ENCODE measurements around the gene YOD1. TPM values are rescaled to one million over a fixed set of nuclear protein-coding genes. Genes with fewer than 3 reads are reported as not detected.

YOD1 gene
- total and polyA plus RNA-seq, 2 of the 13 experiments (the other 11 are each of a cell fraction or from before 2014, with no cell fraction given) = 3.4 to 9.1 TPM

DNA sequence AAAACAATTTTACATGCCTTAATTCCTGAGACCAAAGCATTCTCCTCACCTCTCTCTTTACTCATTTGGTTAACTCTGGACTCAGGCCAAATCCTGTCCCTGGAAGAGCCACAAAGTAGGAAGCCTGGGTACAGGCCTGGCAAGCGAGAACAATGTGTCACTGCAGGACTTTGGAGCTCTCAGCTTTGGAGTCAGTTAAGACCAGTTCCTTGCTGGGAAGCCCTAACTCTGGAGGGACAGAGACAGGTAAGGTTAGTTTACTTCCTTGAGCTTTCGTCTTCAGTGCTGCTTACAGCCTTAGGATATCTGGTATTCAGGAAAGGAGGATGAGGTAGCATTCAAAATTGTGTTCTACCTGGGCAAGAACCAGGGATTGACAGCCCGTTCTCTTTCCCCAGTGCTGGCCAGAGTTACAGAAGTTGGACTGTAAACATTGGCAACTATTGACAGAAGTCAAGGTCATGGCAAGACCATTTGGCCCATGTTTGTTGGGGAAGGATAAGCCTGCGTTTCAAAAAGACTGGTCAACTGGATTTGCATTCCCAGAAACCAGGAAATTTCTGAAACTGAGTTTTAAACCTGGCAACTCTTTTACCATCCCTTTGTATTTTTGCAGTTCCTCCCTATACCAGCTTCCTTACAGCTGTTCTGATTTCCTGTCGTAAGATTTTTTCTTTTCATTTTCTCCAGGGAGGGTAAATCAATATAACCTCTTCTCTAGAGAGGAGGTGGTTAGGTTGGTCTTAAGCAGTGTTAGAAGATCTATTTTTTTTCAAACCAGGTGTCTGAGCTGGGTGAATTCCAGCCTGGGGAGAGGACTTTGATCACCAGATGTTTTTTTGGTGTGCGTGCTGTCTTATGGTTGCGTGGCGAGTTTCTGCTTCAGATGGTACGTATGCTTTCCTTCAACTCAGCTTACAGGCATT lies 38.0 kb upstream of the YOD1 start, which contains the start of gene C4BPB (continued):
- no peak for TF ChIP-seq SALL2 (CRISPR knock-in tag; IDR thresholded peaks at IDR 0.05)
- TF ChIP-seq FOXP1 (IDR thresholded peaks at IDR 0.05) = no peak
- TF ChIP-seq FOXP1 (CRISPR knock-in tag; IDR thresholded peaks at IDR 0.05) = peak; percentile 79
- peak; percentile 95 for TF ChIP-seq ZSCAN29 (CRISPR knock-in tag; conservative IDR thresholded peaks at IDR 0.05)
- no peak for TF ChIP-seq ZNF367 (CRISPR knock-in tag; IDR thresholded peaks at IDR 0.05; ENCODE audit: borderline replicate concordance)
- TF ChIP-seq, protein P1, sequence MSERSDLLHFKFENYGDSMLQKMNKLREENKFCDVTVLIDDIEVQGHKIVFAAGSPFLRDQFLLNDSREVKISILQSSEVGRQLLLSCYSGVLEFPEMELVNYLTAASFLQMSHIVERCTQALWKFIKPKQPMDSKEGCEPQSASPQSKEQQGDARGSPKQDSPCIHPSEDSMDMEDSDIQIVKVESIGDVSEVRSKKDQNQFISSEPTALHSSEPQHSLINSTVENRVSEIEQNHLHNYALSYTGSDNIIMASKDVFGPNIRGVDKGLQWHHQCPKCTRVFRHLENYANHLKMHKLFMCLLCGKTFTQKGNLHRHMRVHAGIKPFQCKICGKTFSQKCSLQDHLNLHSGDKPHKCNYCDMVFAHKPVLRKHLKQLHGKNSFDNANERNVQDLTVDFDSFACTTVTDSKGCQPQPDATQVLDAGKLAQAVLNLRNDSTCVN (CRISPR knock-in tag; IDR thresholded peaks at IDR 0.05; ENCODE audit: borderline replicate concordance) = 0 out of 2 replicates have a peak, but pooled peaks have one; percentile 22
- TF ChIP-seq, protein P2, sequence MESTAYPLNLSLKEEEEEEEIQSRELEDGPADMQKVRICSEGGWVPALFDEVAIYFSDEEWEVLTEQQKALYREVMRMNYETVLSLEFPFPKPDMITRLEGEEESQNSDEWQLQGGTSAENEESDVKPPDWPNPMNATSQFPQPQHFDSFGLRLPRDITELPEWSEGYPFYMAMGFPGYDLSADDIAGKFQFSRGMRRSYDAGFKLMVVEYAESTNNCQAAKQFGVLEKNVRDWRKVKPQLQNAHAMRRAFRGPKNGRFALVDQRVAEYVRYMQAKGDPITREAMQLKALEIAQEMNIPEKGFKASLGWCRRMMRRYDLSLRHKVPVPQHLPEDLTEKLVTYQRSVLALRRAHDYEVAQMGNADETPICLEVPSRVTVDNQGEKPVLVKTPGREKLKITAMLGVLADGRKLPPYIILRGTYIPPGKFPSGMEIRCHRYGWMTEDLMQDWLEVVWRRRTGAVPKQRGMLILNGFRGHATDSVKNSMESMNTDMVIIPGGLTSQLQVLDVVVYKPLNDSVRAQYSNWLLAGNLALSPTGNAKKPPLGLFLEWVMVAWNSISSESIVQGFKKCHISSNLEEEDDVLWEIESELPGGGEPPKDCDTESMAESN (CRISPR knock-in tag; conservative IDR thresholded peaks at IDR 0.05) = peak; percentile 73
- no peak; the same call in 1 of the 2 replicates for TF ChIP-seq BRD4 (CRISPR knock-in tag; IDR thresholded peaks at IDR 0.05)
- TF ChIP-seq ASH2L (IDR thresholded peaks at IDR 0.05; ENCODE audit: insufficient read length, low read depth, low read length) = peak; percentile 99
- no peak for TF ChIP-seq RARG (CRISPR knock-in tag; IDR thresholded peaks at IDR 0.05; ENCODE audit: low read depth)
- no peak for TF ChIP-seq SCMH1 (CRISPR knock-in tag; IDR thresholded peaks at IDR 0.05; ENCODE audit: borderline replicate concordance)
- TF ChIP-seq ZNF792 (CRISPR knock-in tag; IDR thresholded peaks at IDR 0.05) = 0 out of 2 replicates have a peak, but pooled peaks have one; percentile 78
- TF ChIP-seq ZNF747 (CRISPR knock-in tag; IDR thresholded peaks at IDR 0.05; ENCODE audit: borderline replicate concordance) = no peak
- TF ChIP-seq NFYB (CRISPR knock-in tag; IDR thresholded peaks at IDR 0.05) = no peak
- TF ChIP-seq TAF1 (CRISPR knock-in tag; IDR thresholded peaks at IDR 0.05) = peak; percentile 40; the same call in 1 of the 2 replicates
- TF ChIP-seq SIX4 (CRISPR knock-in tag; IDR thresholded peaks at IDR 0.05) = 0 out of 2 replicates have a peak, but pooled peaks have one; percentile 33
- peak; percentile 56 for TF ChIP-seq REPIN1 (CRISPR knock-in tag; IDR thresholded peaks at IDR 0.05; ENCODE audit: borderline replicate concordance, low read depth)
- no peak for TF ChIP-seq SAFB2 (CRISPR knock-in tag; IDR thresholded peaks at IDR 0.05; ENCODE audit: borderline replicate concordance, low read depth)
- TF ChIP-seq, protein P3, sequence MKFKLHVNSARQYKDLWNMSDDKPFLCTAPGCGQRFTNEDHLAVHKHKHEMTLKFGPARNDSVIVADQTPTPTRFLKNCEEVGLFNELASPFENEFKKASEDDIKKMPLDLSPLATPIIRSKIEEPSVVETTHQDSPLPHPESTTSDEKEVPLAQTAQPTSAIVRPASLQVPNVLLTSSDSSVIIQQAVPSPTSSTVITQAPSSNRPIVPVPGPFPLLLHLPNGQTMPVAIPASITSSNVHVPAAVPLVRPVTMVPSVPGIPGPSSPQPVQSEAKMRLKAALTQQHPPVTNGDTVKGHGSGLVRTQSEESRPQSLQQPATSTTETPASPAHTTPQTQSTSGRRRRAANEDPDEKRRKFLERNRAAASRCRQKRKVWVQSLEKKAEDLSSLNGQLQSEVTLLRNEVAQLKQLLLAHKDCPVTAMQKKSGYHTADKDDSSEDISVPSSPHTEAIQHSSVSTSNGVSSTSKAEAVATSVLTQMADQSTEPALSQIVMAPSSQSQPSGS (CRISPR knock-in tag; IDR thresholded peaks at IDR 0.05) = peak; percentile 82
- 0 out of 2 replicates have a peak, but pooled peaks have one; percentile 13 for TF ChIP-seq ARNT2 (CRISPR knock-in tag; IDR thresholded peaks at IDR 0.05; ENCODE audit: low read depth)
- TF ChIP-seq, protein P4, sequence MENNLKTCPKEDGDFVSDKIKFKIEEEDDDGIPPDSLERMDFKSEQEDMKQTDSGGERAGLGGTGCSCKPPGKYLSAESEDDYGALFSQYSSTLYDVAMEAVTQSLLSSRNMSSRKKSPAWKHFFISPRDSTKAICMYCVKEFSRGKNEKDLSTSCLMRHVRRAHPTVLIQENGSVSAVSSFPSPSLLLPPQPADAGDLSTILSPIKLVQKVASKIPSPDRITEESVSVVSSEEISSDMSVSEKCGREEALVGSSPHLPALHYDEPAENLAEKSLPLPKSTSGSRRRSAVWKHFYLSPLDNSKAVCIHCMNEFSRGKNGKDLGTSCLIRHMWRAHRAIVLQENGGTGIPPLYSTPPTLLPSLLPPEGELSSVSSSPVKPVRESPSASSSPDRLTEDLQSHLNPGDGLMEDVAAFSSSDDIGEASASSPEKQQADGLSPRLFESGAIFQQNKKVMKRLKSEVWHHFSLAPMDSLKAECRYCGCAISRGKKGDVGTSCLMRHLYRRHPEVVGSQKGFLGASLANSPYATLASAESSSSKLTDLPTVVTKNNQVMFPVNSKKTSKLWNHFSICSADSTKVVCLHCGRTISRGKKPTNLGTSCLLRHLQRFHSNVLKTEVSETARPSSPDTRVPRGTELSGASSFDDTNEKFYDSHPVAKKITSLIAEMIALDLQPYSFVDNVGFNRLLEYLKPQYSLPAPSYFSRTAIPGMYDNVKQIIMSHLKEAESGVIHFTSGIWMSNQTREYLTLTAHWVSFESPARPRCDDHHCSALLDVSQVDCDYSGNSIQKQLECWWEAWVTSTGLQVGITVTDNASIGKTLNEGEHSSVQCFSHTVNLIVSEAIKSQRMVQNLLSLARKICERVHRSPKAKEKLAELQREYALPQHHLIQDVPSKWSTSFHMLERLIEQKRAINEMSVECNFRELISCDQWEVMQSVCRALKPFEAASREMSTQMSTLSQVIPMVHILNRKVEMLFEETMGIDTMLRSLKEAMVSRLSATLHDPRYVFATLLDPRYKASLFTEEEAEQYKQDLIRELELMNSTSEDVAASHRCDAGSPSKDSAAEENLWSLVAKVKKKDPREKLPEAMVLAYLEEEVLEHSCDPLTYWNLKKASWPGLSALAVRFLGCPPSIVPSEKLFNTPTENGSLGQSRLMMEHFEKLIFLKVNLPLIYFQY (CRISPR knock-in tag; IDR thresholded peaks at IDR 0.05; ENCODE audit: borderline replicate concordance) = 0 out of 2 replicates have a peak, but pooled peaks have one; percentile 44
